ENCODE results near the gene PTPRR.

GRCh38 chr12:70853326-70853725 lies 67.2 kb downstream of the PTPRR start:
- TF ChIP-seq CTCF (IDR thresholded peaks at IDR 0.05): no peak
- no peak for TF ChIP-seq POLR2A (IDR thresholded peaks at IDR 0.05)

Measured in adrenal gland (tissue), 5 donors.